Measurements from ENCODE around the gene SLC25A40.
"Not testable (repeated sequence)": the region's sequence is repeated elsewhere in the genome, so short reads cannot be mapped to it uniquely, and the experiment has no call there.

The SLC25A40 gene

DNA sequence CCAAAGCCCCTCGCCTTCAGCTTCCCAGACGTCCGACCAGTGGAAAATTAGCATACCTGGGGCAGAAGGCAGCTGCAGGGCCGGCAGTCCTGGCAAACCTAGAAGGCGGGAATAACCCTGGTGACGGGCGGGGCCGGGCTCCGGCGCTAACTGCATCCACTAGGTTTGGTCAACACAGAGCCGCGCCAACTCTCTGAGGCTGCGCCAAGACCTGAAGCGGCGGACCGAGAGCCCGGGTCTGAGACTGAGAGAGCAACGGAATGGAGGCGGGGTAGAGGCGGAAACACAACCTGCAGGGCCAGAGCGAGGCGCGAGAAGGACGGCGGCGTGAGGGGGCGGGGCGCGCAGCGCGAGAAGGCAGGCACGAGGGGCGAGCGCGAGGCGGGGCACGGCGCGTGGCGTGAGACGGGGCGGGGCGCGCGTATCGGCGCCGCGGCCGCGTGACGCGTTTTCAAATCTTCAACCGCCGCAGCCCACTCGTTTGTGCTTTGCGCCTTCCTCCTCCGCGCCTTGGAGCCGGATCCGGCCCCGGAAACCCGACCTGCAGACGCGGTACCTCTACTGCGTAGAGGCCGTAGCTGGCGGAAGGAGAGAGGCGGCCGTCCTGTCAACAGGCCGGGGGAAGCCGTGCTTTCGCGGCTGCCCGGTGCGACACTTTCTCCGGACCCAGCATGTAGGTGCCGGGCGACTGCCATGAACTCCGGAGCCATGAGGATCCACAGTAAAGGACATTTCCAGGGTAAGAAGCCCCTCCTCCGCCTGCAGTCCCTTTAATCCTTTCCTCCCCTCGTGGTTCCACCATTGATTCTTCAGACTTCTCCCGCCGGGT lies at the start of gene SLC25A40, which contains the start of gene DBF4:
Gene SLC25A40, minus strand, starts transcription at position 321 of the 829 bp plus-strand sequence. CDS start 17,633 bp downstream, outside the sequence.
Gene DBF4, plus strand, starts transcription at position 454 of the 829 bp plus-strand sequence. Its CDS starts 240 bp downstream, at position 694.
- DNase-seq = peak; percentile 93

- DNase-seq = not testable (repeated sequence)
These were observed 46.7 kb upstream of the SLC25A40 start for GRCh38 chr7:87922759-87923395.

- DNase-seq = no peak
These were observed 44.4 kb upstream of the SLC25A40 start for GRCh38 chr7:87920578-87920977.

- no peak for DNase-seq
These were observed 43.7 kb upstream of the SLC25A40 start for GRCh38 chr7:87919875-87920274.

GRCh38 chr7:87918740-87919139 lies 42.6 kb upstream of the SLC25A40 start:
- no peak for DNase-seq

DNA sequence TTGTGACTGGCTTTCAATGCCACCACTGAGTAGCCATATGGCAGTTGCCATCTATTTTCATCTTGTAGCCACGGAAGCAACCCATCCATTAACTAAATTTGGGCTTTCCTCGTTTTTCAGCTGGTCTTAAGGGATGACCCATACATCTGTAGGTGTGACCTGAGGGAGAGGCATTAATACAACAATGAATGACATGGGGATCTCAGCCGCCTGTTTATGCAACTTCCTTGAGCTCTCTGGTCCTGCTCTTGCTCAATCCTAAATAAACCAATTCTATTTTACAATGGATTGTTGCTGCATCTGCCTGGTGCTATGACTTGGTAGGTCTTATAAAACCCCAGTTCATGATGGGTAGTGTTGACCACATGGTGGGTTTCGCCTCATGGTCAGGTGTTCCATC lies 36.0 kb upstream of the SLC25A40 start:
- DNase-seq = no peak

DNA sequence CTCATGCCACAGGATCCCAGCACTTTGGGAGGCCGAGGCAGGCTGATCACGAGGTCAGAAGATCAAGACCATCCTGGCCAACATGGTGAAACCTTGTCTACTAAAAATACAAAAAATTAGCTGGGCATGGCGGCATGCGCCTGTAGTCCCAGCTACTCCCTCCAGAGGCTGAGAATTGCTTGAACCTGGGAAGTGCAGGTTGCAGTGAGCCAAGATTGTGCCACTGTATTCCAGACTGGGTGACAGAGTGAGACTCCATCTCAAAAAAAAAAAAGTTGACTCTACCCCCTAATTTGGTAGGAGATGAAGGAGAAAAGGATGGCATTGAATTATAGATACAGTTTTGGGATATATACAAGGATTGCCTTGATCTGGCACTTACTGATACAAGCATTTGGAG lies 32.7 kb upstream of the SLC25A40 start:
- not testable (repeated sequence) for DNase-seq

- DNase-seq = not testable (repeated sequence)
These were observed 31.2 kb upstream of the SLC25A40 start for GRCh38 chr7:87907136-87907906.

DNA sequence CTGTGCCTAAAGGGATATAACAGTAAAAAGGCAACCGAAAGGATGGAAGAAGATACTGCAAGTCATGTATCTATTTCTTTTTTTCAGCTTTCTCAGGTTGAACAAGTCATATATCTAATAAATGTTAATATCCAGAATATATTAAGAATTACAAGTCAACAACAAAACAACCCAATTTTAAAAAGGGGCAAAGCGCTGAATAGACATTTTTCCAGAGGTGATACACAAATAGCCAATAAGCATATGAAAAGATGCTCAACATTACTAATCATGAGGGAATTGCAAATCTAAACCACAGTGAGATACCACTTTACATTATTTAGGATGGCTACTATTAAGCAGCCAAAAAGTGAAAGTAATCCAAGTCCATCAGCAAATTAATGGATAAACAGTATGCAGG lies 23.1 kb upstream of the SLC25A40 start:
- no peak for DNase-seq

DNA sequence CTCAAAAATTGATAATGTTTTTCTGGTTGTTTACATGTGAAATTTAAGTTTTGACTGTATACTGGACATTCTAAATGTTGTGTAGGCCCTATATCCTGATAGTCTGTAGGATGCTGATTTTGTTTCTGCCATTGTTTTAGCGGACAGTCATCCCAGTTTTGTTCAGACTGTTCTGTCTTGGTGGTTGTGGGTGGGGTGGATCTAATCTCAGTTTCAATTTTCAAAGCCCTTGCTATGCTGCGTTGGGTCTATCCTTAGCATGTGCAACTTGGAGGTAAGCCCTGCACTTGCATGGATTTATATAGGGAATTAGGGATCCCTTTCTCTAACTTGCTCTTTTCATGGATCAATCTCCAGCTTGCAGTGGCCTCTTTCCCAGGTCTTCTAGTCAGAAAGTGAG lies 19.2 kb upstream of the SLC25A40 start:
- DNase-seq = no peak

- DNase-seq = peak in 1 of 2 donors; percentile 65
These were observed 10.7 kb upstream of the SLC25A40 start for GRCh38 chr7:87886875-87887274.

- DNase-seq = no peak
These were observed 8.9 kb upstream of the SLC25A40 start for GRCh38 chr7:87885018-87885417.

- DNase-seq = no peak
These were observed 6.2 kb upstream of the SLC25A40 start for GRCh38 chr7:87882151-87882937.

DNA sequence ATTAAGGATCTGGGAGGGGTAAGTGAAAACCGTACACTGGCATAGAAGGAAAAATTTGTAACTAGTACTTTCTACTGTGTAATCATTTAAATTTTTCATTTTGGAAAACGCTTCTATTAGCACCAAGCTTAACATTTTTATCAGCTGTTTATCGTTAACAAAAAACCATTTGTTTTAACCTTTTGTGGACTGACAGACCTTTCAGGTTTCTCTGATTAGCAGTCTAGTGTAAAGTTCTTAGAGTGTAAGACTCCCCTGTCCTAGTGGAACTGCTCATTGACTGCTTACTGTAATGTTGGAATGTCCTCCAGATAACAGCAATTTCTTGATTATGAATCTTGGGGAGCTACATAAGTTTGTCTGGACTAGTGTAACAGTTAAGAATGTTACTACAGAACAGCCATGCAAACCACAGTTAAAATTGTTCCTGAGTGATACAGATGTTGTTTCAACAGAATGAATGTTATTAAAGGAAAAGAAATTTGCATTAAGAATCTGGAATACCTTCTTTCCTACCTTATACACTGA lies 2.1 kb upstream of the SLC25A40 start:
- no peak for DNase-seq

DNA sequence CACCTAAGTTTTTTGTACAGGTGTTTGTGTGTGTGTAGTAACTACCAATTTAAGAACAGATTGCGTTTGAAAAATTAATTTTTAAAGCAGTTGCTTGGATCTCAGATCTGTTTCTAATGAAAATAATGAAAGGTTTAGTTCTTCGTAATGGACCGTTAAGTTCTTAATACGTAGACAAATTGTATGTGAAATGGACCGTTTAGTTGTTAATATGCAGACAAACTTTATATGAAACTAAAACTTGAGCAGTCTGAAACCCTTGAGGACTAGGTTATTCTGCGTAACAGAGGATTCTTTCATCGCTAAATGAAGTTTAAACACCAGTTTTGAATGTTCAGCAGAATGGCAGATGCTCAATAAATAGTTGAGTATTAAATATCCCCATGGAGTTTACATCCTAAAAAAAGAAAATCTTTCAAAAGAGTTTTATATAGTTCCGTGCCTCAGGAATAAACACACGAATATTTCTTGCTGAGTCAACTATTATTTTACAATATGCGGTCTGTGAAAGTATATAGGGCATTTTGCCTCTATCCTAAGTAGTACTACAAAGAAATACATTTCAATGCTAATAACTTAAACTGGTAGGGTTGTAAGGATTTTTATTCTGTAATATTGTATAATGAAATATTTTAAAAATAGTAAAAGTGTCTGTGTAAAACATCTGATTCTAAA lies 1.3 kb upstream of the SLC25A40 start:
- no peak for DNase-seq

- peak; percentile 37 to 41 for DNase-seq
These were observed 692 bp upstream of the SLC25A40 start for GRCh38 chr7:87876869-87877234.

DNA sequence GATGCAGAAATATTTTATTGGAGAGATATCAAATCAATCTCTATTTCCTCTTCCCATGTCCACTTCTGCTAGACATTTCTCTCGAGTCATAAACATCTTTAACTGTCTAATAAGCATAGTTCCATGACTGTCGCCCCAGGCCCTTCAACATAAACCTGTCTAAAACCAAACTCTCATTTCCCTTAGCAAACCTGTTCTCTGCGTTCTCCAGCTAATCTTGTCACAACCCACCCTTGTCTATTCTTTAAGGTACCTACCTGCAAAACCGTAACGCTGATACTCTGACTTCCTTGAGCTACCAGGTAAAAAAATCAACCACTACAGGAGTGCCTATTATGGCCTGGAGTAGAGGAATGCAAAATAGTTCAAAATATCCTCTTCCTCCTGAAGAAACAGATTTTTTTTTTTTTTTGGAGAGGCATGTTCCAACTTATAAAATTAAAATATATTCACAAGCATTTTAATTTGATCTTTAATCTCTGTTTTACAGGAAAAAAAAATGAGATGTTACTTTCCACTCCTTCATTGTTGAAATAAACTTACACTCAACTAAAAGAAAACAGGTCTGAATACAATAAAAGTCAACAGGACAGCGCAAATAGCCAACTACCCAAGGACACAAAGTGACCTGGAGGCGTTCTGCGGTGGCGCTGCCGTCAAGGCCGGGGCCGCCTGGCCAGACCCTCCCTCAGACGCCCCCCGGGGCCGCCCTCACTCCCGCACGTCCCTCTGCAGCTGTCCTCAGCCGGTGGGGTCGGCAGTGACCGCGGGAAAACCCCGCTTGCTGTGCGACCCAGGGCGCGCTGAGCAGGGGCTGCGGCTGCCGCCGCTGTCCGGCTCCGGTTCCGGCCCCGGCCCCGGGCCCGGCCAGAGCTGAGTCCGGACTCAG lies 765 bp downstream of the SLC25A40 start:
- peak in 1 of 2 donors; percentile 19 for DNase-seq

GRCh38 chr7:87874066-87874465 lies 2.1 kb downstream of the SLC25A40 start:
- peak; percentile 24 to 27 for DNase-seq

DNA sequence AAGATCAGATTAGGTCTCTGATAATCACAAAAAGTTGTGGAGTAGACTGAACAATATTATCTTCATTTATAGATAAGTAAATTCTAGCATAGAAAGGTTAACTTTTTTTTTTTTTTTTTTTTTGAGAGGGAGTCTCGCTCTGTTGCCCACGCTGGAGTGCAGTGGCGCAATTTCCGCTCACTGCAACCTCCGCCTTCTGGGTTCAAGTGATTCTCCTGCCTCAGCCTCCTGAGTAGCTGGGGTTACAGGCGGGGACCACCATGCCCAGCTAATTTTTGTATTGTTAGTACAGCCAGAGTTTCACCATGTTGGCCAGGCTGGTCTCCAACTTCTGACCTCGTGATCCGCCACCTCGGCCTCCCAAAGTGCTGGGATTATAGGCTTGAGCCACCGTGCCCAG lies 2.8 kb downstream of the SLC25A40 start:
- not testable (repeated sequence) for DNase-seq

DNA sequence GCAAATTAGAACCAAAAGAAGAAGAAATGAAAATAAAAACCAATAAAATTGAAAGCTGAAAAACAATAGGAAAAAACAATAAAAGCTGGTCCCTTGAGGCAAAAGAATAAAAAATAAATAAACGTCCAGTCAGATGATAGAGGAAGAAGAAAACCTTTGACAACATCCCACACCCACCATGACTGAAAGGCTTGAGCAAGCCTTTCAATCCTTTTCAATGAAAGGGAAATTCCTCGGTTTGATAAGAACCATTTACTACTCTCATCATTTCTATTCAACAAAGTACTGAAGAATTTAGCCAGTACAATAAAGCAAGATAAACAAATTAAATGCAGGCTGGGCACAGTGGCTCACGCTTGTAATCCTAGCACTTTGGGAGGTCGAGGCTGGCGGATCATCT lies 3.8 kb downstream of the SLC25A40 start:
- no peak for DNase-seq

- DNase-seq = no peak
These were observed 5.7 kb downstream of the SLC25A40 start for GRCh38 chr7:87870471-87870870.

Measured in CD4-positive, alpha-beta T cell treated with Interleukin-4 for 1 hour (primary cell).